Activated CD4-positive, alpha-beta T cell treated with anti-CD3 and anti-CD28 coated beads, Interleukin-2, amount 10 ng/mL, durations not matched to agents 7 days and 5 days (primary cell): Measurements from ENCODE around the gene SPI1. TPM values are rescaled to one million over a fixed set of nuclear protein-coding genes. Genes with fewer than 3 reads are reported as not detected.

Experiments used
- CTCF ChIA-PET: fragments of 350-600 bp; sonication (Branson Sonifier 250); formaldehyde crosslinking; loops from one replicate; lab custom pipeline; 2021; ENCODE audit warnings: antibody characterized with exemption; lab: Charles Lee
- POLR2A ChIA-PET: fragments of 350-600 bp; sonication (Branson Sonifier 250); formaldehyde crosslinking; loops from one replicate; lab custom pipeline; 2021; ENCODE audit warnings: antibody characterized with exemption; lab: Charles Lee
- DNase-seq: peaks from one replicate; pipeline ENCODE4 v3.0.0-alpha.2; 2020
- H3K27ac Mint-ChIP-seq: one replicate; pipeline ENCODE4 v1.8.0; 2021; ENCODE audit warnings: mild to moderate bottlenecking, moderate library complexity, mixed read lengths
- H3K27me3 Mint-ChIP-seq: one replicate; pipeline ENCODE4 v1.8.0; 2021; ENCODE audit warnings: mixed read lengths
- H3K36me3 Mint-ChIP-seq: one replicate; pipeline ENCODE4 v1.8.0; 2021; ENCODE audit warnings: low read depth, mixed read lengths
- H3K4me1 Mint-ChIP-seq: one replicate; pipeline ENCODE4 v1.8.0; 2021; ENCODE audit warnings: mixed read lengths
- H3K4me3 Mint-ChIP-seq: one replicate; pipeline ENCODE4 v1.8.0; 2021; ENCODE audit warnings: mild to moderate bottlenecking, moderate library complexity, mixed read lengths
- H3K9me3 Mint-ChIP-seq: one replicate; pipeline ENCODE4 v1.8.0; 2021; ENCODE audit warnings: mixed read lengths
- total RNA-seq, 2 experiments: library from RNA; stranded (reverse); gene quantifications; one replicate each; pipeline ENCODE4 v1.2.3, GENCODE V29; 2021

Gene SPI1
- total RNA-seq, 2 experiments from 2014 or later, result not detected

- peak overlapping the region; percentile 82 for H3K27ac Mint-ChIP-seq
- CTCF ChIA-PET, result interaction anchor here (0.8 to 2.2 kb wide), 4 partner anchors 9 to 63 kb away, joined by 3 to 13 read pairs (median 5); no protein-coding TSS in a partner anchor
- POLR2A ChIA-PET, result no interaction called here
Measured at GRCh38 chr11:47359162-47359561, 19.2 kb downstream of the SPI1 start.

DNA sequence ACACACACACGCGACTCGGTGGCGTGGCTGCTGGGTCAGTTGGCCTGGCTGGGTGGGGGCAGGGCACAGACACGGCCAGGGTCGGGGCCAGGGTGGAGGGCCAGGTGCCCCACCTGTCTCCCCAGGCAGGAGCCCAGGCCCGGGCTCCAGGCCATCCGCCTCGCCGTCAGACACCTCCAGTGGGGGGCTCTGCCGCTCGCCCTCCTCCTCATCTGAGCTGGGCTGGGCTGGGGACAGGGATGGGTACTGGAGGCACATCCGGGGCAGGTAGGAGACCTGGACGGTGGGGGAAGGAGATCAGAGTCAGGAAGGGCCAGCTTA is 19.7 kb downstream of the SPI1 start:
- ChIA-PET CTCF (interaction anchor here (1.7 kb wide), 1 partner anchor 9 kb away, joined by 6 read pairs; no protein-coding TSS in a partner anchor), POLR2A (no interaction called here)
- no peak overlapping the region for H3K4me3 Mint-ChIP-seq
- H3K4me1 Mint-ChIP-seq, result peaks cover 12% of the 10 kb centered on the region
- no peaks in the 10 kb centered on the region for H3K36me3 Mint-ChIP-seq
- H3K27ac Mint-ChIP-seq, result no peak overlapping the region
- no peaks in the 10 kb centered on the region for H3K27me3 Mint-ChIP-seq
- no peaks in the 10 kb centered on the region for H3K9me3 Mint-ChIP-seq
- DNase-seq, result no peak

More at GRCh38 chr11:47359162-47359561, 19.2 kb downstream of the SPI1 start:
- Mint-ChIP-seq H3K27me3 (no peaks in the 10 kb centered on the region), H3K9me3 (no peaks in the 10 kb centered on the region), H3K4me3 (no peak overlapping the region), H3K36me3 (no peaks in the 10 kb centered on the region), H3K4me1 (peaks cover 12% of the 10 kb centered on the region)
- DNase-seq, result no peak

- no peaks in the 10 kb centered on the region for H3K27me3 Mint-ChIP-seq
- no peak for DNase-seq
- ChIA-PET POLR2A (no interaction called here), CTCF (no interaction called here)
- H3K36me3 Mint-ChIP-seq, result no peaks in the 10 kb centered on the region
- H3K4me1 Mint-ChIP-seq, result peaks cover 12% of the 10 kb centered on the region
- no peak overlapping the region for H3K27ac Mint-ChIP-seq
- no peak overlapping the region for H3K4me3 Mint-ChIP-seq
- no peaks in the 10 kb centered on the region for H3K9me3 Mint-ChIP-seq
Measured at GRCh38 chr11:47357985-47358730, 20.2 kb downstream of the SPI1 start.

DNA sequence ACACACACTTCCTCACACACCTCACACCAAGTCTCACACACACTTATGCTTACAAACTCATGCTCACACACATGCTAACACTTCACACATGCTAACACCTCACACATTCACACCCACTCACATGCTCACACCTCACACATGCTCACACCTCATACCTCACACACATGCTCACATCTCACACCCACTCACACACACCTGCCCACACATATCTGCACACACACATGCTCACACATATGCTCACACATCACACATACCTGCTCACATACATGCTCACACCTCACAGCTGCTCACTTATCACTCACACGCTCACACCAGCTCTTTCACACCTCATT is 21.4 kb downstream of the SPI1 start:
- H3K27me3 Mint-ChIP-seq, result no peaks in the 10 kb centered on the region
- H3K36me3 Mint-ChIP-seq, result no peaks in the 10 kb centered on the region
- no peak overlapping the region for H3K27ac Mint-ChIP-seq
- DNase-seq, result no peak
- ChIA-PET POLR2A (no interaction called here), CTCF (no interaction called here)
- no peaks in the 10 kb centered on the region for H3K9me3 Mint-ChIP-seq
- H3K4me1 Mint-ChIP-seq, result peaks cover 12% of the 10 kb centered on the region
- no peak overlapping the region for H3K4me3 Mint-ChIP-seq

- POLR2A ChIA-PET, result no interaction called here
Measured at GRCh38 chr11:47356129-47356997, 22.0 kb downstream of the SPI1 start.

DNA sequence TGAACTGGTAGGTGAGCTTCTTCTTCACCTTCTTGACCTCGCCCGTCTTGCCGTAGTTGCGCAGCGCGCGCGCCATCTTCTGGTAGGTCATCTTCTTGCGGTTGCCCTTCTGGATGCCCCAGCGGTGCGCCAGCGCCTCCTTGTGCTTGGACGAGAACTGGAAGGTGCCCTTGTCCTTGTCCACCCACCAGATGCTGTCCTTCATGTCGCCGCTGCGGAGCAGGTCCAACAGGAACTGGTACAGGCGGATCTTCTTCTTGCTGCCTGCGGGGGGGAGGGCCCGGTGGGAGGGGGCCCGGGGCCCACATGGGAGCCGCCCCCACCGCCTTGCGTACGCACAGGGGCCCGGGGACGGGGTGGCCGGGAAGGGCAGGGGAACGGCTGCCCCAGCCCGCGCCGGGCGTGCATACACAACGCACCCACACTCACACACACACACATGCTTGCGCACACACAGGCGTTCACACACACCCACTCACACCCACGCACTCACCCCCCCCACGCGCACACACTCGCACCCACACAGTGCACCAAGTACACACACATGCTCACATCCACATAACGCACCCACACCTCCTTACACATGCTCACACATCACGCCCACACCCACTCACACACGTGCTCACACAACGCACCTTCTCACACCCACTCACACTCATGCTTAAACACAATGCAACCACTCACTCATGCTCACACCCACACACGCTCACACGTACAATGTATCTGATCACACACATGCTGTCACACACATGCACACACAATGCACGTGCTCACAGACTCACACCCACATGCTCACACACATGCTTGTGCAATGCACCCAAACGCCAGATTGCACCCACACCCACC is 22.8 kb downstream of the SPI1 start:
- no peaks in the 10 kb centered on the region for H3K9me3 Mint-ChIP-seq
- peak; percentile 28 for DNase-seq
- H3K27ac Mint-ChIP-seq, result no peak overlapping the region
- H3K36me3 Mint-ChIP-seq, result no peaks in the 10 kb centered on the region
- H3K4me1 Mint-ChIP-seq, result peaks cover 11% of the 10 kb centered on the region
- H3K27me3 Mint-ChIP-seq, result no peaks in the 10 kb centered on the region
- POLR2A ChIA-PET, result no interaction called here
- CTCF ChIA-PET, result interaction anchor here (0.6 kb wide), 2 partner anchors 8 to 261 kb away, joined by 3 to 5 read pairs; no protein-coding TSS in a partner anchor
- H3K4me3 Mint-ChIP-seq, result no peak overlapping the region

More at GRCh38 chr11:47356129-47356997, 22.0 kb downstream of the SPI1 start:
- no peaks in the 10 kb centered on the region for H3K36me3 Mint-ChIP-seq
- H3K27me3 Mint-ChIP-seq, result no peaks in the 10 kb centered on the region
- CTCF ChIA-PET, result no interaction called here
- H3K4me1 Mint-ChIP-seq, result peaks cover 12% of the 10 kb centered on the region
- no peak overlapping the region for H3K27ac Mint-ChIP-seq
- H3K9me3 Mint-ChIP-seq, result no peaks in the 10 kb centered on the region
- DNase-seq, result no peak
- H3K4me3 Mint-ChIP-seq, result no peak overlapping the region

- ChIA-PET CTCF (interaction anchor here (0.6 kb wide), 2 partner anchors 8 to 261 kb away, joined by 3 to 5 read pairs; no protein-coding TSS in a partner anchor), POLR2A (no interaction called here)
- no peak overlapping the region for H3K27ac Mint-ChIP-seq
- no peak overlapping the region for H3K4me3 Mint-ChIP-seq
- no peaks in the 10 kb centered on the region for H3K27me3 Mint-ChIP-seq
- no peaks in the 10 kb centered on the region for H3K9me3 Mint-ChIP-seq
- no peaks in the 10 kb centered on the region for H3K36me3 Mint-ChIP-seq
- no peak for DNase-seq
- H3K4me1 Mint-ChIP-seq, result peaks cover 8% of the 10 kb centered on the region
Measured at GRCh38 chr11:47354913-47355282, 23.4 kb downstream of the SPI1 start.

GRCh38 chr11:47353978-47354774 is 24.2 kb downstream of the SPI1 start:
- H3K9me3 Mint-ChIP-seq, result no peaks in the 10 kb centered on the region
- H3K4me3 Mint-ChIP-seq, result no peak overlapping the region
- H3K4me1 Mint-ChIP-seq, result peaks cover 1% of the 10 kb centered on the region
- ChIA-PET POLR2A (no interaction called here), CTCF (interaction anchor here (1.1 kb wide), 1 partner anchor 10 kb away, joined by 3 read pairs; no protein-coding TSS in a partner anchor)
- H3K27ac Mint-ChIP-seq, result no peak overlapping the region
- no peak for DNase-seq
- no peaks in the 10 kb centered on the region for H3K27me3 Mint-ChIP-seq
- H3K36me3 Mint-ChIP-seq, result no peaks in the 10 kb centered on the region

DNA sequence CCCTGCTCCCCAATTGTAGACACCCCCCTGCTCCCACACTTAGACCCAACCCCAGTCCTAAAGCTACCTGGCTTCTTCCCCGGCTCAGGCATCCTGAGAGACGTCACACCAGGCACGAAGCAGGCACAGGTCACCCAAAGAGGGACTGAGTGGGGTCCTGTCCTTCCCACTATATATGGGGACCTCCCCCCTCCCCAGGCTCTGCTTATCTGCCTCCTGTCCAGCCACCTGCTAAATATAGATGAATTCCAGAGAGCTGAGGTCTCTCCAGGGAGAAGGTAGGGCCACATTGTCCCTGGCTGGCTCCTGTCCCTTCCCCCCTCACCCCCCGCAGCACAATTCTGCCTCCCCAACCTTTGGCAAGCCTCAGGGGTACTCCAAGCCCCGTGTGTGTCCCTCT is 25.8 kb downstream of the SPI1 start, which contains the start of gene MYBPC3:
Gene MYBPC3, minus strand, starts transcription at position 147 of the 400 bp plus-strand sequence. Its CDS starts 55 bp downstream, at position 92.
- POLR2A ChIA-PET, result no interaction called here
- CTCF ChIA-PET, result interaction anchor here (0.6 kb wide), 1 partner anchor 389 kb away, joined by 3 read pairs; no protein-coding TSS in a partner anchor
- Mint-ChIP-seq H3K27ac (peak within 1 kb of the TSS; percentile 66), H3K27me3 (no peaks in the 10 kb centered on the region), H3K36me3 (no peaks in the 10 kb centered on the region), H3K4me1 (no peaks in the 10 kb centered on the region), H3K4me3 (no peak within 1 kb of the TSS), H3K9me3 (no peaks in the 10 kb centered on the region)
- DNase-seq, result no peak

DNA sequence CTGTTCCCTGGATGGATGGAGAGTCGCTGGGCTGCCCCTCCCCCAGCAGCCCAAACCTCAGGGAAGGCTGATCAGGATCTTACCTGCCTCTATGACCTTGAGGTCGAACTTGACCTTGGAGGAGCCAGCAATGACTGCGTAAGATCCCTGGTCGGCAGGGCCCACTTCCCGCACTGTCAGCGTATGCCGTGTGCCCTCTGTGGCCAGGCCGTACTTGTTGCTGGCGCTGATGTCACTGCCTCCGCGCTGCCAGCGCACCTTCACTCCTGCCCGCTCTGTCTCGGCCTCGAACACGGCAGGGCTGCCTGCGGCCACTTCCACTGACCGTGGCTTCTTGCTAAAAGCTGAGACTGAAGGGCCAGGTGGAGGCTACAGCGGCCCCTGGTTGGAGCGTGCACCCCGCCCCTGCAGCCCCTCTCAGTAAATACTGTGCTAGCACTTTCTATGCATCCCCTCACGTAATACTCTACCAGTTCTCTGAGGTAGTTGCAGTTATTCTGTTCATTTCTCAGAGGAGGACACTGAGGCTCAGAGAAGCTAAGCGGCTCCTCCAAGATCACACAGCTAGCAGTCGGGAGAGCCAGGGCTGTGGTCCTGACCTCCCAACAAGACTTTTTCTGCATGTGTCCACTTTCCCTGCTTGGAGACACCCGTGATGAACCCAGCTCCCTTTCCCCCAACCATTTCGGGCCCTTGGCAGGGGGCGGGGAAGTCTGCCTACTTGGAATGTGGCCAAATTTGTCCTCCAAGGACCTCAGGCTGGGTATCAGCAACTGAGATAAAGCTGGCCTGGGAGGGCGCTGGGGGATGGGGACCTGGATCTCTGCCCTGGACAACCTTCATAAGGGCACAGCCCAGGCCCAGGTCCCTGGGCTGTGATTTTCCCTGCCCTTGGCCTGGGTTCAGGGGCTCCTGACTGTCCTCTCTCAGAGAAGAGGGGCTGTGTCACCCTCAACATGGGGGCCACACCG is 26.9 kb downstream of the SPI1 start:
- ChIA-PET CTCF (interaction anchor here (1.0 to 2.5 kb wide), 3 partner anchors 8 to 103 kb away, joined by 4 to 10 read pairs (median 6); partner anchors contain the start of gene ACP2), POLR2A (no interaction called here)
- DNase-seq, result no peak
- Mint-ChIP-seq H3K4me1 (no peaks in the 10 kb centered on the region), H3K9me3 (no peaks in the 10 kb centered on the region), H3K36me3 (no peaks in the 10 kb centered on the region), H3K27me3 (no peaks in the 10 kb centered on the region), H3K4me3 (no peak overlapping the region), H3K27ac (no peak overlapping the region)

- DNase-seq, result no peak
- Mint-ChIP-seq H3K27me3 (no peaks in the 10 kb centered on the region), H3K4me3 (no peak overlapping the region), H3K27ac (no peak overlapping the region), H3K9me3 (no peaks in the 10 kb centered on the region), H3K36me3 (no peaks in the 10 kb centered on the region), H3K4me1 (no peaks in the 10 kb centered on the region)
- ChIA-PET POLR2A (interaction anchor here (0.6 kb wide), 1 partner anchor 61 kb away, joined by 3 read pairs; no protein-coding TSS in a partner anchor), CTCF (interaction anchor here (0.9 to 2.5 kb wide), 4 partner anchors 9 to 30 kb away, joined by 3 to 10 read pairs (median 5); no protein-coding TSS in a partner anchor)
Measured at GRCh38 chr11:47350315-47350714, 28.0 kb downstream of the SPI1 start.
